ENCODE results near the gene ENPP6.

GRCh38 chr4:184136525-184136924, 81.1 kb downstream of the ENPP6 start:
- TF ChIP-seq CTCF (IDR thresholded peaks at IDR 0.05; ENCODE audit: low read length) (no peak), EZH2 (IDR thresholded peaks at IDR 0.05; ENCODE audit: borderline replicate concordance, low read length) (no peak)
